ENCODE results near the gene IMMP1L.

The IMMP1L gene

GRCh38 chr11:31542862-31543261, 33.4 kb upstream of the IMMP1L start:
- no peak for DNase-seq (ENCODE audit: low read depth in 1 of 2, low spot score in 1 of 2)
- H3K27ac ChIP-seq (replicated peaks), result no peak overlapping the region
- TF ChIP-seq POLR2AphosphoS5 (IDR thresholded peaks at IDR 0.05; ENCODE audit: low read depth), result no peak
- TF ChIP-seq SPI1 (IDR thresholded peaks at IDR 0.05; ENCODE audit: borderline replicate concordance, low read depth), result no peak
- TF ChIP-seq CTCF (IDR thresholded peaks at IDR 0.05; ENCODE audit: insufficient read depth, low read length), result no peak
- TF ChIP-seq GABPA (IDR thresholded peaks at IDR 0.05; ENCODE audit: low read depth), result no peak
- TF ChIP-seq REST (IDR thresholded peaks at IDR 0.05; ENCODE audit: insufficient replicate concordance, low read depth), result no peak
- H3K4me3 ChIP-seq (replicated peaks; ENCODE audit: insufficient read depth, low read length), result no peak overlapping the region
- H3K27me3 ChIP-seq (ENCODE audit: insufficient read depth, poor library complexity, severe bottlenecking), result no peaks in the 10 kb centered on the region

- no peak for TF ChIP-seq SPI1 (IDR thresholded peaks at IDR 0.05; ENCODE audit: borderline replicate concordance, low read depth)
- no peak for TF ChIP-seq REST (IDR thresholded peaks at IDR 0.05; ENCODE audit: insufficient replicate concordance, low read depth)
- no peak for TF ChIP-seq POLR2AphosphoS5 (IDR thresholded peaks at IDR 0.05; ENCODE audit: low read depth)
- TF ChIP-seq CTCF (IDR thresholded peaks at IDR 0.05; ENCODE audit: insufficient read depth, low read length), result no peak
- TF ChIP-seq GABPA (IDR thresholded peaks at IDR 0.05; ENCODE audit: low read depth), result no peak
- Histone ChIP-seq H3K27me3 (ENCODE audit: insufficient read depth, poor library complexity, severe bottlenecking) (no peaks in the 10 kb centered on the region), H3K27ac (replicated peaks) (no peak overlapping the region), H3K4me3 (replicated peaks; ENCODE audit: insufficient read depth, low read length) (no peak overlapping the region)
- DNase-seq (ENCODE audit: low read depth in 1 of 2, low spot score in 1 of 2), result no peak
Observed at GRCh38 chr11:31535479-31535878, 26.1 kb upstream of the IMMP1L start.

GRCh38 chr11:31531293-31531692, 21.9 kb upstream of the IMMP1L start:
- no peaks in the 10 kb centered on the region for H3K27me3 ChIP-seq (ENCODE audit: insufficient read depth, poor library complexity, severe bottlenecking)
- DNase-seq (ENCODE audit: low read depth in 1 of 2, low spot score in 1 of 2), result no peak
- no peak for TF ChIP-seq CTCF (IDR thresholded peaks at IDR 0.05; ENCODE audit: insufficient read depth, low read length)
- TF ChIP-seq SPI1 (IDR thresholded peaks at IDR 0.05; ENCODE audit: borderline replicate concordance, low read depth), result no peak
- no peak for TF ChIP-seq REST (IDR thresholded peaks at IDR 0.05; ENCODE audit: insufficient replicate concordance, low read depth)
- TF ChIP-seq GABPA (IDR thresholded peaks at IDR 0.05; ENCODE audit: low read depth), result no peak
- TF ChIP-seq POLR2AphosphoS5 (IDR thresholded peaks at IDR 0.05; ENCODE audit: low read depth), result no peak
- no peak overlapping the region for H3K4me3 ChIP-seq (replicated peaks; ENCODE audit: insufficient read depth, low read length)
- H3K27ac ChIP-seq (replicated peaks), result no peak overlapping the region
